ENCODE measurements around the gene CHST1. TPM values are rescaled to one million over a fixed set of nuclear protein-coding genes. Genes with fewer than 3 reads are reported as not detected.

The CHST1 gene
- total RNA-seq, 1 donor from 2014 or later = 0.23 TPM

GRCh38 chr11:45610627-45611026, 54.8 kb downstream of the CHST1 start:
- intact Hi-C loops (cut with micrococcal nuclease) = no loop called here
- no peak overlapping the region for H3K4me3 Mint-ChIP-seq
- no peak for DNase-seq (ENCODE audit: low spot score)
- no peaks in the 10 kb centered on the region for H3K36me3 Mint-ChIP-seq (ENCODE audit: low read depth)
- peaks cover 3% of the 10 kb centered on the region for H3K27me3 Mint-ChIP-seq (ENCODE audit: insufficient read depth)
- H3K9me3 Mint-ChIP-seq = no peaks in the 10 kb centered on the region
- H3K27ac Mint-ChIP-seq = no peak overlapping the region
- H3K4me1 Mint-ChIP-seq (ENCODE audit: low read depth) = no peaks in the 10 kb centered on the region

DNA sequence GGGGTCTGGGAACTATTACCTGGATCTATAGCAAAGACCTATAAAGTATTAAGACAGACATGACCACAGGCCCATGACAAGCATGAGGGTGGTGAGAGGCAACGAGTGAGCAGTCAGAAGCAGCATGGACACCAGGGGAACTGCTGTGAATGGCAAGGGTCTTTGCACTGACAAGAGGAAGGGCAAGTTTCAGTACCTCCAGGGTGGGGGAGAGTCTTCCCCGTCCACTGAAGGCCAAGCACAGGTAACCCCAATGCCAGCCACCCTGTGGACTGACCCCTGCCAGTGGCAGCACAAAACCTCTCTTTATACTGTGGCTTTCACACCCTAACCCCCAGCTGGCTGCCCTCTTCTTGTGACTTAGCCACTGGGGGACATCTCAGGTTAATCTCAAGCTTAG, 55.5 kb downstream of the CHST1 start:
- Mint-ChIP-seq H3K4me3 (no peak overlapping the region), H3K4me1 (ENCODE audit: low read depth) (no peaks in the 10 kb centered on the region), H3K36me3 (ENCODE audit: low read depth) (no peaks in the 10 kb centered on the region), H3K27me3 (ENCODE audit: insufficient read depth) (peaks cover 7% of the 10 kb centered on the region), H3K27ac (no peak overlapping the region), H3K9me3 (no peaks in the 10 kb centered on the region)
- intact Hi-C loops (cut with micrococcal nuclease) = no loop called here
- DNase-seq (ENCODE audit: low spot score) = no peak

GRCh38 chr11:45609337-45609736, 56.1 kb downstream of the CHST1 start:
- Mint-ChIP-seq H3K27ac (no peak overlapping the region), H3K4me1 (ENCODE audit: low read depth) (no peaks in the 10 kb centered on the region), H3K9me3 (no peaks in the 10 kb centered on the region), H3K27me3 (ENCODE audit: insufficient read depth) (peaks cover 7% of the 10 kb centered on the region), H3K4me3 (no peak overlapping the region), H3K36me3 (ENCODE audit: low read depth) (no peaks in the 10 kb centered on the region)
- intact Hi-C loops (cut with micrococcal nuclease) = no loop called here
- no peak for DNase-seq (ENCODE audit: low spot score)

DNA sequence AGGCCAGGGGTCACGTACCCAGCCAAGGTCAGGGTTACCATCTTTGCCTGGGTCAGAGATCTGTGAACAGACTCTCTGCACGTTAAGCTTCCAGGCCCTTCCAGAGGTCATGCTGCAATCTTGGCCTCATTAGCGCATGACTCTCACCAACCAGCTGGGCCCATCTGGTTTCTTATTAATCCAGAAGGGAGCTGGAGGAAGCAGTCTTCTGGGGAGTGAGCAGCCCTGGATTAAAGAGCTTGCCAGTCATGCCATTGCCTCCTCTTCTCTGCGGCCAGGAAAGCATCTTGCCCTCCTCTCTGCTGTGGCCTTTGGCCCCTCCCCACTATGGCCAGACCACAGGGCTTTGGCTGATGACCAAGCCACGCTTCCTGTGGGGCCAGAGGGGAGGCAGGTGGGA, 57.4 kb downstream of the CHST1 start:
- Mint-ChIP-seq H3K27me3 (ENCODE audit: insufficient read depth) (peaks cover 16% of the 10 kb centered on the region), H3K27ac (no peak overlapping the region), H3K4me3 (no peak overlapping the region), H3K9me3 (no peaks in the 10 kb centered on the region), H3K36me3 (ENCODE audit: low read depth) (no peaks in the 10 kb centered on the region), H3K4me1 (ENCODE audit: low read depth) (no peaks in the 10 kb centered on the region)
- intact Hi-C loops (cut with micrococcal nuclease) = no loop called here
- no peak for DNase-seq (ENCODE audit: low spot score)

GRCh38 chr11:45606514-45607281, 58.7 kb downstream of the CHST1 start:
- no peak for DNase-seq (ENCODE audit: low spot score)
- Mint-ChIP-seq H3K27me3 (ENCODE audit: insufficient read depth) (peaks cover 21% of the 10 kb centered on the region), H3K36me3 (ENCODE audit: low read depth) (no peaks in the 10 kb centered on the region), H3K4me1 (ENCODE audit: low read depth) (no peaks in the 10 kb centered on the region), H3K4me3 (no peak overlapping the region), H3K27ac (no peak overlapping the region), H3K9me3 (no peaks in the 10 kb centered on the region)
- intact Hi-C loops (cut with micrococcal nuclease) = no loop called here

- H3K4me1 Mint-ChIP-seq (ENCODE audit: low read depth) = no peaks in the 10 kb centered on the region
- intact Hi-C loops (cut with micrococcal nuclease) = no loop called here
- no peak overlapping the region for H3K27ac Mint-ChIP-seq
These were observed 60.4 kb downstream of the CHST1 start for GRCh38 chr11:45605051-45605450.

GRCh38 chr11:45603946-45604682, 61.3 kb downstream of the CHST1 start:
- Mint-ChIP-seq H3K27ac (no peak overlapping the region), H3K4me1 (ENCODE audit: low read depth) (no peaks in the 10 kb centered on the region), H3K9me3 (no peaks in the 10 kb centered on the region), H3K27me3 (ENCODE audit: insufficient read depth) (peaks cover 21% of the 10 kb centered on the region), H3K4me3 (no peak overlapping the region), H3K36me3 (ENCODE audit: low read depth) (no peaks in the 10 kb centered on the region)
- intact Hi-C loops (cut with micrococcal nuclease) = no loop called here
- DNase-seq (ENCODE audit: low spot score) = no peak

More at GRCh38 chr11:45605051-45605450, 60.4 kb downstream of the CHST1 start:
- no peaks in the 10 kb centered on the region for H3K9me3 Mint-ChIP-seq
- no peaks in the 10 kb centered on the region for H3K36me3 Mint-ChIP-seq (ENCODE audit: low read depth)
- H3K4me3 Mint-ChIP-seq = no peak overlapping the region
- peaks cover 21% of the 10 kb centered on the region for H3K27me3 Mint-ChIP-seq (ENCODE audit: insufficient read depth)
- DNase-seq (ENCODE audit: low spot score) = no peak

GRCh38 chr11:45599161-45599943, 66.1 kb downstream of the CHST1 start:
- no peak for DNase-seq (ENCODE audit: low spot score)
- H3K4me3 Mint-ChIP-seq = no peak overlapping the region
- no peaks in the 10 kb centered on the region for H3K4me1 Mint-ChIP-seq (ENCODE audit: low read depth)
- H3K27me3 Mint-ChIP-seq (ENCODE audit: insufficient read depth) = peaks cover 16% of the 10 kb centered on the region
- no peaks in the 10 kb centered on the region for H3K36me3 Mint-ChIP-seq (ENCODE audit: low read depth)
- no peaks in the 10 kb centered on the region for H3K9me3 Mint-ChIP-seq
- H3K27ac Mint-ChIP-seq = no peak overlapping the region
- intact Hi-C loops (cut with micrococcal nuclease) = no loop called here

Other genes with a start within 250 kb of the CHST1 start
- gene SLC35C1, start 139.5 kb upstream of the CHST1 start, total RNA-seq = 16.3 and 18.2 TPM in 2 replicates
- gene CRY2, start 181.9 kb upstream of the CHST1 start, total RNA-seq = 19.4 and 23.7 TPM in 2 replicates
- 0.51 and 0.91 TPM in 2 replicates for gene MAPK8IP1, start 220.0 kb upstream of the CHST1 start, total RNA-seq
- 0.59 and 1.9 TPM in 2 replicates for gene FREY1, start 241.6 kb upstream of the CHST1 start, total RNA-seq

Data from activated T-helper 1 cell treated with anti-CD3 and anti-CD28 coated beads, Interleukin-12 subunit alpha, Interleukin-12 subunit beta, Interleukin-2, Interleukin-4 antibody, amounts not matched to agents 30 ng/mL and 10 ng/mL and 1 ng/mL, durations not matched to agents 14 hours and 24 hours and 36 hours (primary cell).